ENCODE measurements around the gene TXNDC17.
"Not testable (repeated sequence)": the region's sequence is repeated elsewhere in the genome, so short reads cannot be mapped to it uniquely, and the experiment has no call there.

TXNDC17 gene

DNA sequence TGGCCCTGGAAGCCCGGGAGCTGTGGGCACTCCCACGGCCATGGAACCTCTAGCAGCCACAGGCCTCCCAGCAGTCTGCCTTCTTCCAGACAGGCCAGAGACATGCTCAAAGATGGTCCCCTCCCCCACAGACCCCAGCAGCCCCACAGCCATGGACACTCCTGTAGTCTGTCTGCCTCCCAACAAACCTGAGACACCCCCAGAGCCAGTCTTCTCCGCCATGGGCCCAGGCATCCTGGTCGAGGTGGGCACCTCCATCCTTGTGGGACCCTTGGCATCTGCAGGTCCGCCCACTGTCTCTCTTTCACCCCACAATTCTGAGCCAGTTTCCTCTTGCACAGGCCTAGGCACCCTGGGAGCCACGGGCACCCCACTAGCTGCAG is 3.4 kb upstream of the TXNDC17 start:
- no peak for DNase-seq

DNA sequence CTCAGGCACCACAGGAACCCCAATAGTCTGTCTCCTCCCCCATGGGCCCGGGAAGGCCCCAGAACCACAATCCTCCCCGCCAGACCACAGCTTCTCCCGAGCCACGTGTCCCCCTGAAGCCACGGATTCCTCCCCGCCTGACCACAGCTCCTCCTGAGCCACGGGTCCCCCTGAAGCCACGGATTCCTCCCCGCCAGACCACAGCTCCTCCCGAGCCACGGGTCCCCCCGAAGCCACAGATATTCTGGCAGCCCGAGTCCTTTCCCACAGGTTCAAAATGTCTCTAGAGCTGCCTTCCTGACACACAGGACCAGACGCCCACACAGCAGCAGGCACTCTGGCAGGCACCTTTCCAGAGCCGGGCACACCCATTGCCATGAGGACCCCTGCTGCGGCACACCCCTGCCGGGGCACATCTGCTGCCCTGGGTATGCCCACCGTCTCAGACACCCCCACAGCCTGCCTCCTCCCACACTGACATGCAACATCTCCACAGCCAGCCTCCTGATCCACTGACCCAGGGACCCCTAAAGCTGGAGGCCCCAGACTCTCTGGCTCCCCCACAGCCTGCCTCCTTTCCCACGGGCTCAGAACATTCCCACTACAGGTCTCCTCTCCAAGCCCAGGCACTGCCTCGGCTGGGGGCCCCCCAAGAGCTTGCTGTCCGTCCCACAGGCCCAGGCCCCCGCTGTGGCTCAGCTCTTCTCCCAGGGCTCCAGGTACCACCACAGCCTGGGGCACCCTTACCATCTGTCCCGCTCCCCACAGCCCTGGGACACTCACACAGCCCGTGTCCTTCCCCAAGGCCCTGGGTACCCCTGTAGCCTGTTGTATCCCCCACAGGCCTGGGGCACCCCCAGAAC is 2.6 kb upstream of the TXNDC17 start:
- no peak for DNase-seq

DNA sequence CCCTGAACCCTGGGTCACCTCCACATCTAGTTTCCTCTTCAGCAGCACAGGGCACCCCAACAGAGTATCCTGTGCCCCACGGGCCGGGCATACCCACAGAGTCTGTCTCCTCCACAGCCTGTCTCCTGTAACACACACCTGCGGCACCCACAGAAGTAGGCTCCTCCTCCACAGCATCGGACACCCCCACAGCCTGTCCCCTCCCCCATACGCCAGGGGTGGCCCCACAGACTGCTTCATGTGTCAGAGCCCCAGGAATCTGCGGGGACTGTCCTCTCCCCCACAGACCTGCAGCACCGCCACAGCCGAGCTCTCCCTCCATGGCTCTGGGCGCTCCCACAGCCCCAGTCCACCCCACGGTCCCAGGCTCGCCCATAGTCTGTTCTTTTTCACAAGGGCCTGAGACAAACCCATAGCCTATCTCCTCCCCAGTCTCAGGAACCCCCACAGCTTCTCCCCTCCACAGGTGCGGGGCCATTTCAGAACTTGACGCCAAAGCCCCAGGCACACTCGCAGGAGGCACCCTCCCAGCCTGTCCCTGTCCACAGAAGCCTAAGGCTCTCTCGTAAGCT is 1.8 kb upstream of the TXNDC17 start:
- no peak for DNase-seq

DNA sequence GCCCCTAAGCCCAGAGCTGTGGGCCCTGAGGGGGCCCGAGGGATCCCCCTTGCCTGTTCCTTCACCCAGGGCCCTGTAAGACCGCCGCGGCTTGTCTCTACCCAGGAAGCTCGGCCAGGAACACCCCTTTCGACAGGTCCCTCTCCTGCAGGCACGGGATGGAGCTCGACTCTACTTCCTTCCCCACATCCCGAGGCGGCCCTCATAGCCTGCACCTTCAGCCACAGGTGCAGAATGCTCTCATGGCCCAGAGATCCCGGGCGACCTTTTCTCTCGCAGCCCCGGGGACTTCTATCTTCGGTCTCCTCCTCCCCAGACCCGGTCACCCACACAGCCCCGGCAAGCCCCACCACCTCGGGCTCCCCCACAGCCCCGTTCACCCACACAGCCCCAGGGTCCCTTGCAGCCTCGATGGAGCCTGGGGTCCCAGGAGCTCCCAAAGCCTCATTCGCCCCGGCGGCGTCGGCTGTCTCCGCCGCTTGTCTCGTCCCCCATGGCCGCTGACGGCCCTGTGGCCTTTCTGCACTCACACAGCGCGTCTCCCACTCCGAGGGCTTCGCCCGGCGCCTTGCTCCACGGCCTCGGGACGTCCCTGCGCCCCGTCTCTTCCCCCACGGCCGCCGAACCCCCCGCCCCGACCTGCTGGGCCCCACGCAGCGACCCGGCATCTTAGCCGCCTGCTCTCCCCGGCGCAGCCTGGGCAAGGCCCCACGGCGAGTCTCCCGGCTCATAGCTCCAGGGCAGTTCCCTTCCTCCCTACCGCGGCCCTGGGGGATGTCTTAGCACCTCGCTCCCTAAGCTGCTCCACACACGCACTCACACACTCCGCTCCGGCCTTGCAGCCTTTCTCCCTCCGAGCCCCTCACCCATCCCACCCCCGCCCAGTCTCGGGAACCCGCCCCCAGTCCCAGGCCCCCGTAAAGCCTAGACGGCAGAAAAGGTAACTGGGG is 999 bp upstream of the TXNDC17 start:
- peak; percentile 42 for DNase-seq

DNA sequence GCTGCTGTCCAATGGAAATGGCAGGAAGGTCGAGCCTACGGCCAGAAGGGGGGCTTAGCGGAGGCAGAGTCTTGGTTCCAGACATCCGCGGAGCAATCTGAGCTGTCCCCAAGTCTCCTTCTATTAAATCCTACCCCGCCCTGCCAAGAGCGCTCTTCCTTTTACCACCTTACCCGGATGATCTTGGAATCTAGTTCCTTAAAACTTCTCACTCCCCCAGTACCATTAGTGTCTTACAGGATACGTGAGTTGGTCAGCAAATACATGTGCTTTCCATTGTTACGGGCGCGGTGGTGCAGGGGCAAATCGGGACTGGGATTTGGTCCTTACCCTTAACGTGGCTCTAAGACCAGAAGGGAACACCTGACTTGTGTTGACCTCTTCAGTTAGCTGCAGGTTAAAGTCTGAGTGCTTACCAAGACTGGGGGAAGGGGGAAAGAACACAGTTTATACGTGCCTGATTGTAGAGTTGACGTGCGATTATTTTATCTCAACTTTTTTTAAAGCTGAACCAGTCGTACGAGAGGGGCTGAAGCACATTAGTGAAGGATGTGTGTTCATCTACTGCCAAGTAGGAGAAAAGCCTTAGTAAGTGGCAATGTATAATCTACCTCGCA is 495 bp downstream of the TXNDC17 start:
- no peak for DNase-seq

DNA sequence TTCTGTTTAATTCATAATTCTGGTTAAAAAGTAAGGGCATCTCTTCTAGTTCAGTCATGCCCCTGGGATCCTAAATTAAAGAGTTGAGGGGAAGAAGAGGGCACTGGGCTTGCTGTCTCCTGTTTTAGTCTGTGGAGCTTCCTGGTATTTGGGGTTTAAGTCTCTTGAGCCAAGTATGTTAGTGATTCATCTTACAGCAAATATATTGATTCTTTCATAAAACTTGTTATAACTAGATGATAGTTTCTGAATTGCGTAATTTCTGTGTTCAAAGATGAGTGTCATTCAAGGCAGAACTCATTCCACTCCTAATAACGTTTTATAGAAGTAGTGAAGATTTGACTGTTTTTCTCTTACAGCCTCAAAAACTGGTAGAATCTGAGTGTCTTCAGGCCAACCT is 1.7 kb downstream of the TXNDC17 start:
- no peak for DNase-seq

DNA sequence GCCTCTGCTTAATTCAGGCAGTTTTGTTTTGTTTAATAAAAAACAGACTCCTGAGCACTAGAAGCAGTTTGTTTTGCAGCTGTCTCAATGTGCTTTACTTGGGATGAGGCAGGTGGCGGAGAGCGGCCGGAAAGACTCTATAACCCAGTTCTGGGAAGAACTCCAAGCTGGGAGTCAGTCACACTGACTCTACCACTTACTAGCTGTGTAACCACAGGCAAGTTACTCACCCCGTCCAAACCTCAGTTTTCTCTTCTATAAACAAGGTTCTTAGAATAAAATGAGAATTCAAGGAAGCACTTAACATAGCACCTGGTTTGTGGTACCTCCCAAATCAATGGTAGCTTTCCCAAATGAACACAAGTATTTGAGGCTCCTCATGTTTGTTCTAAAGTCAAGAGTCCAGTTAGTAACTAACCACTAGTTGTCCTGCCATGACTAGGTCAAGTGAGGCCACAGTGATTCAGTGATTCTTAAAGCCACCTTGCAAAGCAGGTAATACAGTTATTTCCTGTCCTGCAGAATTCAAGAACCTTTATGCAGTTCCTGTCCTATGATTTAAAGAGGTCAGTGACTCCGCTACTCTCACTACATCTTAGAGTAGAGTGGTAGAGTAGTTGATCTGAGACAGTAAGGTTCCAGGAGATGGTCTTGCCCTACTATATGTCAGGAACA is 2.7 kb downstream of the TXNDC17 start:
- DNase-seq, result peak; percentile 57

DNA sequence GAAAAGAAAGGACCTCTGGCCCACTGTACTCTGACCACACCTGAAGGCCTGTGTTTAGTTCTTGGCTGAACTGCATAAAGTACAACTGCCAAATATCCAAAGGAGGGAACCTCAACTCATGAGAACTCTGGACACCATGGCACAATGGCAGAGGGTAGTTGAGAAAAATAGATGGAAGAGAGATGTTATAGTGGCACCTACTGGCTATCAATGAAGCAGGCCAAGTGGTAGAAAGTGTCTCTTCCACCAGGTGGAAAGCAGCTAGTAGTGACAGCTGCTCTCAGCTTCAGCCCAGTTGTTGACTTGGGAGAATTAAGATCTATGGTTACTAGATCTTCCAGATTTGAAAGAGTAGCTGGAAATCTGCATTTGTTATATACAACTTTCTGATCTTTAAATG is 7.3 kb downstream of the TXNDC17 start:
- no peak for DNase-seq

DNA sequence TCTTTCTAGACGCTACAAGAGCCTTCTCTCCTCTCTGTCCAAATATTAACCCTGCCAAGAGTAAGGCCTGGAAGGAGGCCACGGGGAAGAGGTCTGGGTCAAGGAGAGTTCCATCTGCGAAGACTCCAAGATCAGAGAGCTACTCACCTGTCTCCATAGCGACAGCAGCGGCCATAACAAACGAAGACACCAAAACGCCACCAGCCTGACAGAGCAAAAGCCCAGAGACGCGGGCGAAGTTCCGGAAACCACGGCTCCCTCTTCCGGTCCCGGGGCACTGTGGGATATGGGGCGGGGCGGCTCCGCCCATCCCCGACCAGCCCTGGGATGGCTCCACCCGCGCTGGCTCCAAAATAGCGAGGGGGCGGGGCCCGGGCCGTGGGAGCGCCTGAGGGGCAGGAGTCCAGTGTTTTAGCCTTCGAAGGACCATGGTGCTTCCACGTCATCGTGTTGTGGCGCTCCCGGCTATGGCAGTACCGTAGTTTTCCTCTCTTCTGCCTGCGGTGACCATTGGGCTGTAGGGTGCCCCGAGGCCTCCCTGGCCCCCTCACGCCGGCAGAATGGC is 10.6 kb downstream of the TXNDC17 start, which contains the start of the genes C17orf100 and MED31:
C17orf100 (plus strand) TSS at position 409 of the 565 bp plus-strand sequence; CDS start at position 561, 152 bp downstream.
MED31 (minus strand) TSS at position 252 of the 565 bp plus-strand sequence; CDS start at position 175, 77 bp downstream.
- DNase-seq, result peak; percentile 93

DNA sequence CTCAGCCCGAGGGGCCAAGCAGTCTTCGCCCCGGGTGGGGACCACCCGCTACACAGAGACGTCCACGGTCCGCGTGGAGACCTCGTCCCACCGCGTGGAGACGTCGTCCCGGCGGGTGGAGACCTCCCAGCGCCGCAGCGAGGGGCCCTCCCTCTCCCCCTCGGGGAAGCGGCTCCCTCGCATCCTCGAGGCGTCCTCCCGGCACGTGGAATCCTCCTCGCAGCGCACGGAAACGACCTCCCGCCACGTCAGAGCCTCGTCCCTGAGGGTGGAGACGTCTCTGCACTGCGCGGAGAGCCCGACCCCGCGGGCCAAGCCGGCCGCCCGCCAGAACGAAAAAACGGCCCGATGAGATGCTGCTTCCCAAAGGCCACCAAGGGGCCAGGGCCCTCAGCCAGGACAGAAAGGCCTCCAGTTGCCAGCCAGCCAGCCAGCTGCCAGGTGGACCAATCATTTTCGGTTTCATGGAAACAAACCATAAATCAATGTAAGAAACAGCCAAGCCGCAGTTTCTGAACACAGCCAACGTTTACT is 11.1 kb downstream of the TXNDC17 start:
- DNase-seq, result peak; percentile 28

DNA sequence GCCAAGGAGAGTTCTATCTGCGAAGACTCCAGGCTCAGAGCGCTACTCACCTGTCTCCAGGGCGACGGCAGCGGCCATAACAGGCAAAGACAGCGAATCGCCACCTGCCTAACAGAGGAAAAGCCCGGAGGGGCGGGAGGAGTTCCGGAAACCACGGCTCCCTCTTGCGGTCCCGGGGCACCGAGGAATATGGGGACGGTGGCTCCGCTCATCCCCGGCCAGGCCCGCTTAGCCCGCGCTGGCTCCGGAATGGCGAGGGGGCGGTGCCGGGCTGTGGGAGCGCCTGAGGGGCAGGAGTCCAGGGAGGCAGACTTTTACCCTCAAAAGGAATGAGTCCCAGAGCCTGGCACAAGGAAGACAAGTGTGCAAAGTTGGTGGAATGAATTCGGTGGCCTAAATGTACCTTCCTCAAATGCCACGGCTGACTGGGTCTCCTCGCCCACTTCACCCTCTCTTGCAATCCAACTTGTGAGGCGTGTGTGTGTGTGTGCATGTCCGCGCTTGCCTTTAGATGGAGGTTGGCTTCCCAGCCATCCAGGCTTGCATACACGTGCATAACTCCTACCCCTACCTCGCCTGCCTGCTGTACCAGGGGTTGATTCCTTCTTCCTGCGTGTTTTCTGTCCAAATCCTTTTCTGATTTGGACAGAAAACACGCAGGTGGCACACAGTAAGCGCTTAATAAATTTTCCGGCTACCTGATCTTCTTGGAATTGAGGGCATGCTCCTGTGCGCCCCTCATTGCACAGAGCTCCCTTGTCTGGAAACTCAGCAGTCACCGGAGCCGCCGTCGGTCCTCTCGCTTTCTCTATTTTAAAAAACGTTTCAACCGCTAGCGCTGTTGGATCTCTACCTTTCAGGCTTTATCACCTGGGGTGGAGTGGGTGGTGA is 14.2 kb downstream of the TXNDC17 start:
- DNase-seq, result no peak

DNA sequence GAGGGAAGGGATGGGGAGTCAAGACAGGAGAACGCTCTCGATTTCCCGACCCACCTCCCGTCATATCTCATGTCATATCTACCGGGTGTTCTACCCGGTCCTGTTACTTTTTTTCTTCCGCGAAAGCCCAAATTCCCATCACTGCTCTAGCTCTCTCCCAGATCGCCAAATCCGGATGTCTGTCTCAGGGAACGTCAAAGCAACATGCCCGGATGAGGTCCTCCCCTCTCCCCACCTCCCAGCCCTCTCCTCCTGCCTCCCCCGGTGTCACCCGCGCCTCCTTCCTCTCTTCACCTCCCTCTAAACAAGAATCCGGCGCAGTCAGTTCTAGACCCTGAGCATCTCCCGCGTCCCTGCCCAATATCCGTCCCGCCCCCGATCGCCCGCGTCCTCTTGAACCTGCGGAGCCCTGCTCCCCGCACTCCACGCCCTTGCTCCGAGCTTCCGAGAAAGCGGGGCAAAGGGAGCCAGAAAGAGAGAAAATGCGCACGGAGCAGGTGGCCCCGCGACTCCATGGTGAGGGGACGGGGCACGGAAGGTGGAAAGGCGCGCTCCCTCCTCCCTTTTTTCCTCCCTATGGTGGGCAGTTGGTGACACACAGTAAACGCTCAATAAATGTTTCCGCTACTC is 15.0 kb downstream of the TXNDC17 start:
- not testable (repeated sequence) for DNase-seq

DNA sequence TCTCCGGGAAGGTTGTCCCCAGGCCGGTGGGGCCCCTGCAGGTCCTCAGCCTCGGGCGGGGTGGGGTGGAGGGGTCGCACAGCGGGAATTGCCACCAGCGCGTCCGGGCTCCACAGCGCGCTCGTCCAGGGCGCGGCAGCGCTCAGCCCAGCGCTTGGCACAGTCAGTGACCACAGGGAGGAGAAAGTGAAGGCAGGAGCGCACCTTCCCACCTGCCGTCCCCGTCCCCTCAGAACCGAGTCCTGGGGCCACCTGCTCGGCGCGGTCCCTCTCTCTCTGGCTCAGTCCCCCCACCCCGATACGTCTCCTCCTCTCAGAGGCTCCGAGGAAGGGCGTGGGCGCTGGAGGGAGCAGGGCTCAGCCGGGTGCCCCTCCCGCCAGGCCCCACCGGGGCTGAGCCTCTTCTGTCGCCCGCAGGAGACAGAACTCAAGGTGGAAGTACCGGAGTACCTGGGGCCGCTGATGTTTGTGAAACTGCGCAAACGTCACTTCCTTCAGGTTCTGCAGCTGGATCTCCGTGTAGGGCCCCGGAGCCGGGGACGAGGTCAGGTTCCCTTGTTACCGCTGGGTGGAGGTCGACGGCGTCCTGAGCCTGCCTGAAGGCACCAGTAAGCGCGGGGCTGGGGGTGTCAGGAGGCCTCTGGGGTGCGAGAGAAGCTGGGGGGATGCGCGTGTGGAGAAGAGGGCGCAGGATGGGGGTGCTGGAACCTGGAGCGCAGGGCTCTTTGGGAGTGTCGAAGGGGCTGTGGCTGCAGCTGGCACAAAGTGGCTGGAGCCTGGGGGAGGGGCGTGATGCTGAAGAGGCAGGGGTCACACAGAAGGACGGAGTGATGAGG is 16.2 kb downstream of the TXNDC17 start:
- not testable (repeated sequence) for DNase-seq

DNA sequence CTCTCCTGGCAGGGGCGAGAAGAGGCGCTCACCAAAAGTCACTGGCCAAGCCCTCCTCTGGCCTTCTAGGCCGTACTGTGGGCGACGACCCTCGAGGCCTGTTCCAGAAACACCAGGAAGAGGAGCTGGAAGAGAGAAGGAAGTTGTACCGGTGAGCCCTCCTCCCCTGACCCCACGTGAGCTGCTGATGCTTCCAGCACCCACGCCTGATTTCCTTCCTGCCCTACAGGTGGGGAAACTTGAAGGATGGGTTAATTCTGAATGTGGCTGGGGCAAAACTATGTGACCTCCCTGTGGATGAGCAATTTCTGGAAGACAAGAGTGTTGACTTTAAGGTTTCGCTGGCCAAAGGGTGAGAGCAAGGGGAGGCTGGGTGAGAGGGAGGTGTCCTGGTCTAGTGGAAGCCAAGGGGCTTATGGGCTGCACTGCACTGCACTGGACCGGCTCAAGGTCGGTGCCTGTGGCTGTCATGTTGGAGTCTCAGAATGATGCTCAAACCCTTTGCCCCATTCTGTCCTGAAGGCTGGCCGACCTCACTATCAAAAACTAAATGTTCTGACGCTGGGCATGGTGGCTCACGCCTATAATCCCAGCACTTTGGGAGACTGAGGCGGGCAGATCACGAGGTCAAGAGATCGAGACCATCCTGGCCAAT is 16.9 kb downstream of the TXNDC17 start:
- no peak for DNase-seq

DNA sequence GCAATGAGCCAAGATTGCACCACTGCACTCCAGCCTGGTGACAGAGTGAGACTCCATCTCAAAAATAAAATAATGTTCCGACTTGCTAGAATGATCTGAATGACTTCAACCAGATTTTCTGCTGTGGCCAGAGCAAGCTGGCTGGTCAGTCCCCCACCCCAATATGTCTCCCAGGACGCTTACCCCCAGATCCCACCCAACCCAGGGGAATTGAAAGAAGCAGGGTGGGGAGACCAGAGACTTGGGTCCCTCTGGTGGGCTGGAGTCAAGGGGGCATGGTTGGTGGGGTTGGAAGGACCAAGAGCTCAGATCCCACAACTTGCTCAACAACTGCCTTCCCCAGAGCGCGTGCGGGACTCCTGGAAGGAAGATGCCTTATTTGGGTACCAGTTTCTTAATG is 17.6 kb downstream of the TXNDC17 start:
- not testable (repeated sequence) for DNase-seq

DNA sequence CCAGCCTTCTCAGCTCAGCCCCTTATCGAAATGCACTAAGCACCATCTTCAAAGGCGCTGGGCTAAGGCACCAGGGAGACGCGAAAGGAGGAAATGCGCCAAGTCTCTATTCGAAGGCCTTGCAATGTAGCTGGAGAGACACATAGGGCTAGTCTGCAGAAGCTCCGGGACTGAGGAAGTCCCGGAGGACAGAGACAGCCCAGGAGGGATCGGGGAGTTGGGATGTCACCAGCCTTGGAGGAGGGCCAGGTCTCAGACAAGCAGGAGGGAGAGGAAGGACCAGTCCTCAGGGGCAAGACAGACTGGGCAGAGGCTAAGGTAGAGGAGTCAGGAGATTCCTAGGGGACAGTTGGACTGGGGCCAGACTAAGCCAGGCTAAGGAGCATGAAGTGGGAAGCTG is 19.2 kb downstream of the TXNDC17 start:
- DNase-seq, result no peak

DNA sequence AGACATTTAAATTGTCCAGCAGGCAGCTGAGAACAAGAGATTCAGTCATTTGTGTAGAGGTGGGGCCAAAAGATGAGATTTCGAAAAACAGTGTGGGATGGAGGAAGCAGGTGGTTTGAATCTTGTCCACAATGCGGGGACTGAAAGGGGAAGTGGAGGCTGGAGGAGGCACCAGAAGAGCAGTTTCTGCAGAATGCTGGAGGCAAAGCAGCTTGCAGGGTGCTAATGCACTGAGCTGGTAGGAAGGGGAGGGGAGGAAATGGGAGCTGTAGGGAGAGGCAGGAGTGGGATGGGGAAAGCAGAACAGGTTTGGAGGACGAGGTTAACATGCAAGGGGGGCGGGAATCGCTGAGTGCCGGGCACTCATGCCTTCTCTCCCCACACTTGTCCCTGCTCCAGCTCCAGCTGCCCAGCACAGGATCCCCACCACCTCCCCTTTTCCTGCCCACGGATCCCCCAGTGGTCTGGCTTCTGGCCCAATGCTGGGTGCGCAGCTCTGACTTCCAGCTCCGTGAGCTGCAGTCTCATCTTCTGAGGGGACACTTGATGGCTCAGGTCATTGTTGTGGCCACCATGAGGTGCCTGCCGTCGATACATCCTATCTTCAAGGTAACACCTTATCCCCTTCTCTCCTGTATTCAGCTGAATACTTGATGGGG is 20.1 kb downstream of the TXNDC17 start:
- DNase-seq, result no peak

DNA sequence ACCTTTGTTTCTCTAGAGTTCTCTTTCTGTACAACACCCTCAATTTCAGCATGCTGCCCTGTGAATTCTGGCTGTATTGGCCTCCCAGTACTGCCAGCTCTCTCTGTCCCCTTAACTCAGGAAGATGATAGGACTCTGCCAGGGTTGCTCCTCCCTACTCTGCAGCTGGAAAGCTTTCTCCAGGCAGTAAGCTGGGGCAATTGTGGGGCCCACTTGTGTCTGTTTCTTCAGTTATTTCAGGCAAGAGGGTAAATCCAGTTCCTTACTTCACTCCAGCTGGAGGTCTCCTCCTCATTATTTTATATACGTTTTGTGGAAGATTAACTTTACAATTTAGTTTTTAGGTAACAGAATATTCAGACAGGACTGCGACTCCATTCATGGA is 20.6 kb downstream of the TXNDC17 start:
- DNase-seq, result no peak

Data from fibroblast of skin of scalp (primary cell).